Activated CD4-positive, alpha-beta memory T cell treated with anti-CD3 and anti-CD28 coated beads for 36 hours (primary cell): Measurements from ENCODE around the gene LSM7. TPM values are rescaled to one million over a fixed set of nuclear protein-coding genes. Genes with fewer than 3 reads are reported as not detected.
"Not testable (repeated sequence)": the region's sequence is repeated elsewhere in the genome, so short reads cannot be mapped to it uniquely, and the experiment has no call there.

ENCODE experiments used
- CTCF ChIA-PET: fragments of 350-600 bp; sonication (Branson Sonifier 250); formaldehyde crosslinking; loops from one replicate; lab custom pipeline; 2021; ENCODE audit warnings: antibody characterized with exemption, inconsistent platforms; lab: Charles Lee
- POLR2A ChIA-PET: fragments of 350-600 bp; sonication (Branson Sonifier 250); formaldehyde crosslinking; loops from one replicate; lab custom pipeline; 2021; ENCODE audit warnings: antibody characterized with exemption; lab: Charles Lee
- DNase-seq: peaks from one replicate; pipeline ENCODE4 v3.0.0-alpha.2; 2020
- H3K27ac Mint-ChIP-seq: one replicate; pipeline ENCODE4 v1.8.0; 2021; ENCODE audit warnings: mixed read lengths
- H3K27me3 Mint-ChIP-seq: one replicate; pipeline ENCODE4 v1.8.0; 2021; ENCODE audit warnings: mixed read lengths
- H3K36me3 Mint-ChIP-seq: one replicate; pipeline ENCODE4 v1.8.0; 2021; ENCODE audit warnings: mixed read lengths
- H3K4me1 Mint-ChIP-seq: one replicate; pipeline ENCODE4 v1.8.0; 2021; ENCODE audit warnings: low read depth, mixed read lengths
- H3K4me3 Mint-ChIP-seq: one replicate; pipeline ENCODE4 v1.8.0; 2021; ENCODE audit warnings: mild to moderate bottlenecking, mixed read lengths
- H3K9me3 Mint-ChIP-seq: one replicate; pipeline ENCODE4 v1.8.0; 2021; ENCODE audit warnings: mixed read lengths
- intact Hi-C: fragments of 100-400 bp; cut with micrococcal nuclease; formaldehyde crosslinking; loops from one replicate; pipeline ENCODE4 v1.15.1; 2023
- total RNA-seq, 2 experiments: library from RNA; stranded (reverse); gene quantifications; one replicate each; pipeline ENCODE4 v1.2.3, GENCODE V29; 2021

LSM7 gene
- total RNA-seq, 2 experiments from 2014 or later, result 137 to 144 TPM

GRCh38 chr19:2286402-2287140 lies 41.8 kb downstream of the LSM7 start:
- CTCF ChIA-PET, result interaction anchor here (0.7 to 1.1 kb wide), 4 partner anchors 13 to 106 kb away, joined by 3 to 4 read pairs (median 3); no protein-coding TSS in a partner anchor
- no peaks in the 10 kb centered on the region for H3K9me3 Mint-ChIP-seq
- H3K27ac Mint-ChIP-seq, result no peak overlapping the region
- no peaks in the 10 kb centered on the region for H3K36me3 Mint-ChIP-seq
- POLR2A ChIA-PET, result no interaction called here
- intact Hi-C loops, result no loop called here
- no peak overlapping the region for H3K4me3 Mint-ChIP-seq
- no peak for DNase-seq
- H3K27me3 Mint-ChIP-seq, result peaks cover 8% of the 10 kb centered on the region
- peaks cover 35% of the 10 kb centered on the region for H3K4me1 Mint-ChIP-seq

GRCh38 chr19:2283835-2284507 lies 44.4 kb downstream of the LSM7 start:
- no peak overlapping the region for H3K4me3 Mint-ChIP-seq
- no peak for DNase-seq
- H3K27ac Mint-ChIP-seq, result no peak overlapping the region
- no peaks in the 10 kb centered on the region for H3K9me3 Mint-ChIP-seq
- H3K36me3 Mint-ChIP-seq, result no peaks in the 10 kb centered on the region
- peaks cover 3% of the 10 kb centered on the region for H3K27me3 Mint-ChIP-seq
- intact Hi-C loops, result no loop called here
- peaks cover 21% of the 10 kb centered on the region for H3K4me1 Mint-ChIP-seq
- POLR2A ChIA-PET, result no interaction called here
- CTCF ChIA-PET, result no interaction called here

GRCh38 chr19:2282862-2283237 lies 45.5 kb downstream of the LSM7 start:
- POLR2A ChIA-PET, result no interaction called here
- no peak overlapping the region for H3K4me3 Mint-ChIP-seq
- no peaks in the 10 kb centered on the region for H3K9me3 Mint-ChIP-seq
- CTCF ChIA-PET, result interaction anchor here (1.2 kb wide), 1 partner anchor 328 kb away, joined by 4 read pairs; no protein-coding TSS in a partner anchor
- no peak for DNase-seq
- H3K4me1 Mint-ChIP-seq, result peaks cover 15% of the 10 kb centered on the region
- H3K36me3 Mint-ChIP-seq, result no peaks in the 10 kb centered on the region
- no peak overlapping the region for H3K27ac Mint-ChIP-seq
- intact Hi-C loops, result no loop called here
- H3K27me3 Mint-ChIP-seq, result no peaks in the 10 kb centered on the region

- intact Hi-C loops, result no loop called here
- peak; percentile 61 for DNase-seq
- ChIA-PET CTCF (interaction anchor here (1.2 kb wide), 1 partner anchor 329 kb away, joined by 4 read pairs; no protein-coding TSS in a partner anchor), POLR2A (no interaction called here)
- no peaks in the 10 kb centered on the region for H3K27me3 Mint-ChIP-seq
- H3K27ac Mint-ChIP-seq, result no peak within 1 kb of the TSS
- no peaks in the 10 kb centered on the region for H3K36me3 Mint-ChIP-seq
- H3K4me3 Mint-ChIP-seq, result peak within 1 kb of the TSS; percentile 32
- H3K9me3 Mint-ChIP-seq, result no peaks in the 10 kb centered on the region
- H3K4me1 Mint-ChIP-seq, result peaks cover 15% of the 10 kb centered on the region
Measured at GRCh38 chr19:2282062-2282861, 46.1 kb downstream of the LSM7 start, which contains the start of gene PEAK3. Gene PEAK3 (minus strand): TSS chr19:2282175. CDS start chr19:2280931, 1,244 bp downstream.

GRCh38 chr19:2281265-2282061 lies 46.9 kb downstream of the LSM7 start:
- H3K36me3 Mint-ChIP-seq, intact Hi-C loops, DNase-seq, POLR2A ChIA-PET, H3K27ac Mint-ChIP-seq, H3K27me3 Mint-ChIP-seq, H3K9me3 Mint-ChIP-seq, CTCF ChIA-PET: not testable (repeated sequence)
- Mint-ChIP-seq H3K4me1 (peaks cover 15% of the 10 kb centered on the region), H3K4me3 (peak overlapping the region; percentile 32)

- Mint-ChIP-seq H3K4me1 (peaks cover 15% of the 10 kb centered on the region), H3K9me3 (no peaks in the 10 kb centered on the region), H3K27ac (no peak overlapping the region), H3K27me3 (no peaks in the 10 kb centered on the region), H3K4me3 (no peak overlapping the region), H3K36me3 (no peaks in the 10 kb centered on the region)
- intact Hi-C loops, result no loop called here
- POLR2A ChIA-PET, result no interaction called here
- DNase-seq, result no peak
- CTCF ChIA-PET, result no interaction called here
Measured at GRCh38 chr19:2280633-2281264, 47.6 kb downstream of the LSM7 start.

- Mint-ChIP-seq H3K4me1 (peaks cover 27% of the 10 kb centered on the region), H3K27ac (no peak overlapping the region), H3K36me3 (peaks cover 8% of the 10 kb centered on the region), H3K4me3 (no peak overlapping the region), H3K9me3 (no peaks in the 10 kb centered on the region), H3K27me3 (no peaks in the 10 kb centered on the region)
- CTCF ChIA-PET, result no interaction called here
- DNase-seq, result no peak
- intact Hi-C loops, result loop anchor here (5.0 to 10.0 kb wide), 2 partner anchors 244 to 344 kb away; no protein-coding TSS in a partner anchor
- POLR2A ChIA-PET, result interaction anchor here (0.5 kb wide), 1 partner anchor 77 kb away, joined by 3 read pairs; no protein-coding TSS in a partner anchor
Measured at GRCh38 chr19:2278459-2279158, 49.8 kb downstream of the LSM7 start.

- Mint-ChIP-seq H3K36me3 (peaks cover 17% of the 10 kb centered on the region), H3K4me3 (no peak overlapping the region), H3K4me1 (peaks cover 26% of the 10 kb centered on the region), H3K27me3 (no peaks in the 10 kb centered on the region), H3K27ac (no peak overlapping the region), H3K9me3 (no peaks in the 10 kb centered on the region)
- POLR2A ChIA-PET, result interaction anchor here (0.6 kb wide), 1 partner anchor 19 kb away, joined by 5 read pairs; no protein-coding TSS in a partner anchor
- intact Hi-C loops, result loop anchor here (5.0 to 10.0 kb wide), 2 partner anchors 242 to 345 kb away; no protein-coding TSS in a partner anchor
- DNase-seq, result no peak
- CTCF ChIA-PET, result interaction anchor here (0.6 to 0.7 kb wide), 2 partner anchors 14 to 87 kb away, joined by 3 read pairs; no protein-coding TSS in a partner anchor
Measured at GRCh38 chr19:2277138-2277537, 51.2 kb downstream of the LSM7 start.

GRCh38 chr19:2276429-2276986 lies 51.9 kb downstream of the LSM7 start:
- DNase-seq, result no peak
- H3K9me3 Mint-ChIP-seq, result no peaks in the 10 kb centered on the region
- H3K36me3 Mint-ChIP-seq, result peaks cover 21% of the 10 kb centered on the region
- peaks cover 24% of the 10 kb centered on the region for H3K4me1 Mint-ChIP-seq
- intact Hi-C loops, result loop anchor here (5.0 to 10.0 kb wide), 2 partner anchors 242 to 346 kb away; no protein-coding TSS in a partner anchor
- POLR2A ChIA-PET, result interaction anchor here (0.6 kb wide), 1 partner anchor 18 kb away, joined by 5 read pairs; no protein-coding TSS in a partner anchor
- H3K27me3 Mint-ChIP-seq, result no peaks in the 10 kb centered on the region
- CTCF ChIA-PET, result interaction anchor here (0.5 to 1.5 kb wide), 4 partner anchors 14 to 334 kb away, joined by 3 read pairs; no protein-coding TSS in a partner anchor
- no peak overlapping the region for H3K4me3 Mint-ChIP-seq
- no peak overlapping the region for H3K27ac Mint-ChIP-seq
